HG02884 (cell line): Measurements from ENCODE around the gene MBOAT1.
"Not testable (repeated sequence)": the region's sequence is repeated elsewhere in the genome, so short reads cannot be mapped to it uniquely, and the experiment has no call there.

ENCODE experiments used
- ATAC-seq: cut with Tn5 transposase; IDR thresholded peaks from one replicate; pipeline ENCODE4 v1.9.1; 2021; ENCODE audit warnings: mild to moderate bottlenecking, moderate library complexity; ENCODE audit not compliant: unreplicated experiment

MBOAT1 gene

GRCh38 chr6:20212392-20213111, at the start of gene MBOAT1:
TSS of gene MBOAT1 (minus strand) at chr6:20212469. CDS start at chr6:20212234, 235 bp downstream.
- ATAC-seq = peak; percentile 82

GRCh38 chr6:20261685-20262084, 49.4 kb upstream of the MBOAT1 start:
- ATAC-seq = no peak

GRCh38 chr6:20260360-20260759, 48.1 kb upstream of the MBOAT1 start:
- no peak for ATAC-seq

GRCh38 chr6:20259316-20260049, 47.2 kb upstream of the MBOAT1 start:
- ATAC-seq = no peak

- ATAC-seq = no peak
Observed at GRCh38 chr6:20255428-20255827, 43.2 kb upstream of the MBOAT1 start.

GRCh38 chr6:20254295-20254694, 42.0 kb upstream of the MBOAT1 start:
- no peak for ATAC-seq

- ATAC-seq = no peak
Observed at GRCh38 chr6:20253021-20253420, 40.8 kb upstream of the MBOAT1 start.

GRCh38 chr6:20252311-20252710, 40.0 kb upstream of the MBOAT1 start:
- ATAC-seq = no peak

GRCh38 chr6:20251525-20251924, 39.3 kb upstream of the MBOAT1 start:
- no peak for ATAC-seq

GRCh38 chr6:20246125-20246524, 33.9 kb upstream of the MBOAT1 start:
- ATAC-seq = no peak

- ATAC-seq = not testable (repeated sequence)
Observed at GRCh38 chr6:20244807-20245681, 32.8 kb upstream of the MBOAT1 start.

GRCh38 chr6:20243288-20243687, 31.0 kb upstream of the MBOAT1 start:
- no peak for ATAC-seq

- ATAC-seq = no peak
Observed at GRCh38 chr6:20242397-20242796, 30.1 kb upstream of the MBOAT1 start.

GRCh38 chr6:20241102-20241501, 28.8 kb upstream of the MBOAT1 start:
- ATAC-seq = no peak

GRCh38 chr6:20238688-20239587, 26.7 kb upstream of the MBOAT1 start:
- ATAC-seq = no peak

- ATAC-seq = no peak
Observed at GRCh38 chr6:20237677-20238460, 25.6 kb upstream of the MBOAT1 start.

- no peak for ATAC-seq
Observed at GRCh38 chr6:20236909-20237600, 24.8 kb upstream of the MBOAT1 start.

GRCh38 chr6:20236344-20236743, 24.1 kb upstream of the MBOAT1 start:
- ATAC-seq = no peak

GRCh38 chr6:20235041-20235440, 22.8 kb upstream of the MBOAT1 start:
- no peak for ATAC-seq
